ENCODE data around the gene OPRD1.

GRCh38 chr1:28890836-28891235, 78.9 kb downstream of the OPRD1 start:
- TF ChIP-seq CTCF (IDR thresholded peaks at IDR 0.05) (no peak), POLR2A (IDR thresholded peaks at IDR 0.05) (no peak)
